ENCODE results near the gene MZB1. TPM values are rescaled to one million over a fixed set of nuclear protein-coding genes. Genes with fewer than 3 reads are reported as not detected.
"Not testable (repeated sequence)": the region's sequence is repeated elsewhere in the genome, so short reads cannot be mapped to it uniquely, and the experiment has no call there.

MZB1 gene
- total RNA-seq, 1 donor from 2014 or later: 0.89 TPM

DNA sequence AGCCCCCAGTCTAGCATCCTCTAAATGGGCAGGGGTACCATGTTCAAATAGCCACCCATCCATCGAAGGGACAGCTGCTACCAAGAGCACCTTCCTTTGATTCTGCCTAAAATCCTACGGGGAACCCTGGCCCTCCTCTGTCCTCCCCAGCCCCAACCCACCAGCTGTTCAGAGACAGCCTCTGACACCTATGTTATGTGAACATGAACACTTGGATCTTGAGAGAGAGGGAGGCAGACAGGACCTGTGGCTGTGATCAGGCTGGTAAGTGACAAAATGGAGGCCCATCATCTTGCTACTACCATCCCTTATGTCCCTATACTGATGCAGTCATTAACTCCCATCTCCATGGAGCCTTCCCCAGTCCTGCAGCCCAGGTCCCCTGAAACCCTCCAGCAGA, 14.8 kb downstream of the MZB1 start:
- no peak for DNase-seq

DNA sequence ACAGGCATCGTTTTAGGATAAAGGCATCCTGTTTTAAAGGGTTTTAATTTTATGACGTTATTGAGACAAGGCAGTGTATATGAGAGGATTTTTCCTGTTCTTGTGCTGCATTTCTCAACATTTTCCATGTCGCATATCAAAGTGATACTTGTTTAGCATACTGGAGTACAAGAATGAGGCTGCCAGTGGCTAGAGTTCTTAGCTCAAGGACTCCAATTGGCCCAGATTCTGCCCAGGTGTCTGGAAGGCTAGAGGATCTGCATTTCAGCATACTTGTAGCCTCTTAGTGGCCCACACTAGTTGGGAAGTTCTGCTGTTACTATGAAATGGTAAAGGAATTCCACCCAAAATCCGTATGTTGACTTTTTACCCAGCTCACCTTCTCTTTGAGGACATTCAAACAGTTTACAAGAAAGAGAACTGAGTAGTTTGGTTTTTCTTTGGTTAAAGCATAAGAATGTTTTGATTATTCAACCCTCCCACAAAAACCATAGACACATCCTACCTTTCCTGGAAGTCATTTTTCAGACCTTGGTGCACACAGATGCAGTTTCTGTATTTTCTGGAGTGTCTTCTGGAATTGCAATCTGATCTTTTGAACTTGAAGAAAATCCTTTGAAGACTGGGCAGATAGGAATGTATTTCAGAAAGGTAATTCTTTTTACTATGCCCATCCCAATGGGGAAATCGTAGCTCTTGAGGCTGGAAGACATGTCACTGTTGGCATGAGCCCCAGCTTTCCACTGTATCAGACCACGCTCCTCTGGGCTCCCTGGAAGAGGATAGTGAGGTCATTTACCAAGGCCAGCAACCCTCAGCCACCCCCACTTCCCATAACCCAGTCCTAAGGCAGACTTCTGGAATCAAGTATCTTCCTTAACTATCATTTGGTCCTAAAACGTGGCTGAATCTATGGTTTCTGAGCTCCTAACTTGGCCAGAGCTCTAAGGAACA, 18.0 kb downstream of the MZB1 start:
- DNase-seq: no peak

DNA sequence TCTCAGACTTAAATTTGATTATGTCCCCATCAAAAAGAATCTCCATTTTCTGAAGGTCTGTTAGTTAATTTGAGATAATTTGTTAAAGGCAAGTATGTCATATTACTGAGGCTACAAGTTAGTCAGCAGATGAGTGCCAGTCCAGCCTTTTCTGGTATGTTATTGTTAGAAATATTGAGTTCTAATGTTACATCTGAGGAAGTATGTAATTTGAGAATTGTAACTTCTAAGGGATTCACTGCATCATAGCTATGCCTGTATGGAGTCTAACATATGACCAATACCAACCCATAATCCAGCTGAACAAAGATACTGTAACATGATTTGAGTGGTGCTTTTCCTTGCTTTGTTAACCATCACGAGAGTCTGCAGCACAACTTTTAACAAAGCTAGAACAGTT, 20.5 kb downstream of the MZB1 start:
- no peak for DNase-seq

- no peak for DNase-seq
These were observed 21.1 kb downstream of the MZB1 start for GRCh38 chr5:139368613-139369012.

DNA sequence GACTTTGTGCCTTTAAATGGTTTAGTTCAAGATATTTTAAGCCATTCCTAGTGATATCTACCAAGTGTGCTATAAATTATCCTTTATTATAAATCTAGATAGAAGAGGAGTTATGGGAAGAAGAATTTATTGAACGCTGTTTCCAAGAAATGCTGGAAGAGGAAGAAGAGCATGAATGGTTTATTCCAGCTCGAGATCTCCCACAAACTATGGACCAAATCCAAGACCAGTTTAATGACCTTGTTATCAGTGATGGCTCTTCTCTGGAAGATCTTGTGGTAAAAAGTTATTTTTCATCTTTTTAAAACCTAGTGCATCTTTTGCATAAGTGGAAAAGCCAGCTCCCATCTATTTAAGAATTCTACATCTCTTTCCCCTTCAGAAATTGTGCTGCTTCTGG, 25.2 kb downstream of the MZB1 start:
- DNase-seq: no peak

- no peak for DNase-seq
These were observed 25.8 kb downstream of the MZB1 start for GRCh38 chr5:139363937-139364336.

GRCh38 chr5:139361835-139362429, 27.8 kb downstream of the MZB1 start:
- DNase-seq: no peak

DNA sequence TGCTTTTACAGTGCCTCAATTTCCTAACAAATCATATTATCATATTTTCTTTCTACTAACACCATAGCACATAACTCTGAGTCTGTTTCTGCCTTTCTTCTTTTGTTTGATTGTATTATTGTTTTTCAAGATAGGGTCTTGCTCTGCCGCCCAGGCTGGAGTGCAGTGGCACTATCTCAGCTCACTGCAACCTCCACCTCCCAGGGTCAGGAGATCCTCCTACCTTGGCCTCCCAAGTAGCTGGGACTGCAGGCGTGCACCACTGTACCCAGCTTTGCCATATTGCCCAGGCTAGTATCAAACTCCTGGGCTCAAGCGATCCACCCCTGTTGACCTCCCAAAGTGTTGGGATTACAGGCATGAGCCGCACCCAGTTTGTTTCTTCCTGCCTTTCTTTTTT, 29.3 kb downstream of the MZB1 start:
- DNase-seq: no peak

DNA sequence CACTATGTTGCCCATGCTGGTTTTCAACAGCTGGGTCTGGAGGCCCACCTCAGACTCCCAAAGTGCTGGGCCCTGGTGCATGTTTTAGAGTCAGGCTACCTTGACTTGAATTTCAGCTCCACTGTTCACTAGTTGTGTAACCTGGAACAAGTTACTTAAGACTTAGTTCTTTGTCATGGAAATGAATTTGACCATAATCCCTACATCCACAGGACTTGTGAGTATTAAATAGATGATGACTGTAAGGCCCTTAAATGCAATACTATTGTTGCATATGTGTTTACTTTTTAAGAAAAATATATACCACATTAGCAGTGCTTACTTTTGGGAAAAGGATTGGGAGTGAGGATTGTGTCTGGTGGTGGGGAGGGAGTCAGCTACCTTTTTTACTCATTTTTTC, 31.6 kb downstream of the MZB1 start:
- DNase-seq: no peak

GRCh38 chr5:139355900-139356299, 33.8 kb downstream of the MZB1 start:
- DNase-seq: not testable (repeated sequence)

- no peak for DNase-seq
These were observed 35.5 kb downstream of the MZB1 start for GRCh38 chr5:139354186-139354585.

DNA sequence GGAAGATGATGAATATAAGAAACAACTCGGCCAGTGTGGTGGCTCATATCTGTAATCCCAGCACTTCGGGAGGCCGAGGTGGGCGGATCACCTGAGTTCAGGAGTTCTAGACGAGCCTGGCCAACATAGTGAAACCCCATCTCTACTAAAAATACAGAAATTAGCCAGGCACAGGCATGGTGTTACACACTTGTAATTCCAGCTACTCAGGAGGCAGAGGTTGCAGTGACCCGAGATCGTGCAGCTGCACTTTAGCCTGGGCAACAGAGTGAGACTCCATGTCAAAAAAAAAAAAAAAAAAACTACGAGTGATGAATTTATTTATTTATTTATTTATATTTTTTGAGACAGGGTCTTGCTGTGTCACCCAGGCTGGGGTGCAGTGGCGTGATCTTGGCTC, 41.9 kb downstream of the MZB1 start:
- not testable (repeated sequence) for DNase-seq

- not testable (repeated sequence) for DNase-seq
These were observed 44.3 kb downstream of the MZB1 start for GRCh38 chr5:139345442-139345841.

- DNase-seq: no peak
These were observed 45.5 kb downstream of the MZB1 start for GRCh38 chr5:139344177-139344576.

DNA sequence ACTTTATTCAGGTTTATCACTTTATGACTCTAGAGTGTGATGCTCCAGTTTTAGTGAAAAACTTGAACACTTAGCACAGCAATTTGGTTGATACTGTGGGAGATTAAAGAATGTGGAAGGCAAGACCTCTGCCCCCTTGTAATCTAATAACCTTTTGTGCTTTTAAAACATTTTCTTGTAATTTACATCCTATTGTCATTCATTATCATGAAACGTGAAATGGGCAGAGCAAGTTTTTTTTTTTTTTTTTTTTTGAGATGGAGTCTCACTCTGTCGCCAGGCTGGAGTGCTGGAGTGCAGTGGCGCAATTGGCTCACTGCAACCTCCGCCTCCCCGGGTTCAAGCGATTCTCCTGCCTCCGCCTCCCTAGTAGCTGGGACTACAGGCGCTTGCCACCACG, 46.2 kb downstream of the MZB1 start:
- no peak for DNase-seq

- DNase-seq: no peak
These were observed 47.3 kb downstream of the MZB1 start for GRCh38 chr5:139342423-139342723.

DNA sequence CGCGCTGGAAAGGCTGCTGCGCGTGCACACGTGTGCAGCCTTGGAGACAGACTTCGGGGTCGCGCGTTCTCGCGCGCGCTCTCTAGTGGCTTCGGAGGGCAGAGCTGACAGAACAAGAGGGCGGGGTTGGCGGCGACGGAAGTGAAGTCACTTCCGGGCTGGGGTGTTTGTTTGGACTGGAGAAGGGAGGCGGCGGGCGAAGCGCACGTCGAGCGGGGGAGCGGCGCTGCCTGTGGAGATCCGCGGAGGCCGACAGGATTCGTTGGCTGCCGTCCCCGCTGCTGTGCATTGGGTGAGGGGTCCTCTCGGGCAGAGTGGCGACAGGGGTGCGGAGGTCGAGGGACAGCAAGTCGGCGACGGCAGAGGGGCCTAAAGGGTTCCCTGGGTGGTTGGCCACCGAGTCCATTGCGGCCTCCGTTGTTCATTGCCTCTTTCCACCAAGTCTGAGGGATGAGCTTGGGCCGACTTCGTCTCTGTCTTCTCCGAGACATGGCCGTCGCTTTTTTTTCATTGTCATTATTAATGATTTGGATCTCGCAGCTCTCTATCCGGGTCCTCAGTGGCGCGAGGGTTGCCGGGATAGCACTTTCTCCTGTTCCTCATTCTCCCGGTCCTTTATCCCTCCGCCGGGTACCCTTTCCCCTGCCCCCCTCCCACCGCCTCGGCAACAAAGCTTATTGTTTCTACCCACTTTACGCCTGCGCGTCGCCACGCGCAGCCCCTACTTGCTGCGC, 47.9 kb downstream of the MZB1 start, which contains the start of gene PAIP2:
Gene PAIP2 (plus strand): TSS at position 166 of the 734 bp plus-strand sequence. CDS start 21,931 bp downstream, outside the sequence.
- peak; percentile 98 for DNase-seq

DNA sequence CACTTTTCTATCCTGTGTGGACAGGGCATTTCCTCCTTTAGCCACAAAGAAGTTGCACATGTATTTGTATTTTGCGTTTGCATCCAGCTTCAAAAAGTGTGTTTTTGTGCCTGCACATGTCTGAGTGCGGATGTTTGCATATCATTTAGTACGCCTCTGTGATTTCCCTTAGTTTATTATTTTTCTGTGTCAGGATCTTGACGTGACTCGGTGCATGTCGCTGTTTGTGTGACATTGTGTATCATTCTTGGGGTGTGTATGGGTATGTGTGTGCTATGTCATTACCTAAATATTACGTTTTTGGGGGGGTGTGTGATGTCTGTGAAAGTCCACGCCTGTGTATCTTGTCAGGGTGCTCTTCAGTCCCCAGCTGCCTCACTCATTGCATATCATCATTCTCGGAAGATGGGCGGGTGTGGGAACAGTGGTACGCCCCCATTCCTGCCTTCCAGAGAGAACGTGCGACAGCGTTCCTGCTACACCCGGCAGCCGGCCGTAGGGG, 48.5 kb downstream of the MZB1 start:
- no peak for DNase-seq

DNA sequence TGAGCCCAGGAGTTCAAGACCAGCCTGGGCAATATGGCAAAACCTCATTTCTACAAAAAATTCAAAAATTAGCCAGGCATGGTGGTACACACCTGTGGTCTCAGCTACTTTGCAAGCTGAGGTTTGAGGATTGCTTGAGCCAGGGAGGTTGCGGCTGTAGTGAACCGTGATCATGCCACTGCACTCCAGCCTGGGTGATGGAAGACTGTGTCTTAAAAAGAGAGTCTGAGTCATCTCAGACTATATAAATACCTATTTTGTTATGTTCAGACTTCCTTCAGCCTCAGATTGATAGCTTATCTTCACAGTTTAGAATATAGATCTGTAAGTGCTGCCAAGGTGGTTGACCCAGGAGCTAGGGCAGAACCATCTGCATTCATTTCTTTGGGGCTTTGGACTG, 49.7 kb downstream of the MZB1 start:
- no peak for DNase-seq
